ENCODE measurements around the gene PAN2.
A peak's percentile ranks its signal among the peaks of the same experiment; 100 is the strongest.
"Not testable (repeated sequence)": the region's sequence is repeated elsewhere in the genome, so short reads cannot be mapped to it uniquely, and the experiment has no call there.

Gene PAN2

GRCh38 chr12:56359851-56360767 is 26.3 kb upstream of the PAN2 start, which contains the start of gene STAT2:
TSS of gene STAT2 (minus strand) at chr12:56360107. CDS start at chr12:56356571, 3,536 bp downstream.
- DNase-seq (ENCODE audit: insufficient read length, low spot score): peak; percentile 93
- peak; percentile 78 for FAIRE-seq
- TF ChIP-seq POLR2A (IDR thresholded peaks at IDR 0.05; ENCODE audit: low read depth, low read length): peak; percentile 76

DNA sequence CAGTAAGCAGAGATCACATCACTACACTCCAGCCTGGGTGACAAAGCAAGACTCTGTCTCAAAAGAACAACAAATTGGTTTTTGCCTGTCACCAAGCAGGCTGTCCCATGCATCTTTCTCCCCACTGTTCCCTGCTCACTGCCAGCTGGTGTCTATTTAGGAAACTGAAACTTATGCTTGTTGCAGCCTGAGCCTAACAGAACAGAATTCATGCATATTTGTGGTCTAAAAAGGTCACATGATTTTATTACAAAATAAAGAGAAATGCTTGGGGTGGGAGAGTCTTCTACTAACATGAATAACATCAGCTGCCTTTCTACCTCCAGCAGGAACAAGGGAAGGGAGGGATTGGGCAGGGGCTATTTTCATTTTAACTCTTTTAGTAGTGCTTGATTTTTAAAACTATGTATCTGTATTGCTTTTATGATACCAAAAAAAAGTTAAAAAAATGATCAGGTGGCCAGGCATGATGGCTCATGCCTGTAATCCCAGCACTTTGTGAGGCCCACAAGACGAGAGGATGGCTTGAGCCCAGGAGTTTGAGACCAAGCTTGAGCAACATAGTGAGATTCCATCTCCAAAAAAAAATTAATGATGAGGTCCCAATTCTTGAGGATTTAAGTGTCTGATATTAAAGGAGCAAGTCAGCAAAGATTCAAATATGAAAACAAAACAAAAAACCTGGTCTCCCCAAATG is 25.2 kb upstream of the PAN2 start:
- FAIRE-seq (no peak), DNase-seq (ENCODE audit: insufficient read length, low spot score) (no peak)
- TF ChIP-seq POLR2A (IDR thresholded peaks at IDR 0.05; ENCODE audit: low read depth, low read length): no peak

- no peak for FAIRE-seq
- TF ChIP-seq POLR2A (IDR thresholded peaks at IDR 0.05; ENCODE audit: low read depth, low read length): no peak
- no peak for DNase-seq (ENCODE audit: insufficient read length, low spot score)
Measured at GRCh38 chr12:56351325-56351724, 17.5 kb upstream of the PAN2 start.

DNA sequence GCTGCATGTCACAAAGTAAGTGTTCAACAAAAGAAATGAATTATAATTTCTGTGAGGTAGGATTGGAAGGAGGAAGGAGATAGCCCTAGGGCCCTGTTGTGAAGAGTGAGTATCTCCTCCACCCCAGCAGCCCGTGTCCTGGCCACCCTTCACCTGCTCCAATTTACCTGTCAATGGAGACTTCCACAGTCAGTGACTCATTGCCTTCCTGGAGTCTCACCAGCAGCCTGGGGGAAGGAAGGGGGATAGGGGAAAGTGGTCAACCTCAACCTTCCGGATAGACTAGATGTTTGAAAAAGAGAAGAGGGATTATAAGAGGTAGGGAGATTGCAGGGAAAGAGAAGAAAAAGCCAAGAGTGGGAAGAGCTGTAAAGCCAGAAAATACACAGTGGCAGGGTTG is 16.9 kb upstream of the PAN2 start:
- no peak for TF ChIP-seq POLR2A (IDR thresholded peaks at IDR 0.05; ENCODE audit: low read depth, low read length)
- FAIRE-seq (no peak), DNase-seq (ENCODE audit: insufficient read length, low spot score) (no peak)

DNA sequence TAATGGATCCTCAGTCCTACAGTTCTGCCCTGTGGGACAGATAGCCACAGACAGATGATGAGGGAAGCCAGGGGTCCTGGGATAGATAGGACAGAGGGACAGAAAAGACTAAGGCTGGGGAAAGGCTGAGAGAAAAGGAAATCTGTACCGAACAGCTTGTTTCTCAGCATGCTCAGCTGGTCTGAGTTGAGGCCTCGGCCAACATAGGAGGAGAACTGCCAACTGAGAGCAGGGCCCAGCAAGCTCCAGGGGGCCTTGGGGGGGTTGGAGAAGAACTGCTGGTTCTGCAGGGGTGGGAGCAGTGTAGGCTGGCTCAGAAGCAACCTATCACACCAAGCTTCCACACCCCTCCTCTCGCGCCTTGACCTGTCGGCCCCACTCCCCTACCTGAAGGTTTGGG is 15.0 kb upstream of the PAN2 start:
- DNase-seq (ENCODE audit: insufficient read length, low spot score): no peak
- TF ChIP-seq POLR2A (IDR thresholded peaks at IDR 0.05; ENCODE audit: low read depth, low read length): no peak
- no peak for FAIRE-seq

- FAIRE-seq; DNase-seq (ENCODE audit: insufficient read length, low spot score): not testable (repeated sequence)
Measured at GRCh38 chr12:56347255-56347654, 13.5 kb upstream of the PAN2 start.

- FAIRE-seq: no peak
- TF ChIP-seq POLR2A (IDR thresholded peaks at IDR 0.05; ENCODE audit: low read depth, low read length): no peak
Measured at GRCh38 chr12:56346675-56347074, 12.9 kb upstream of the PAN2 start.

DNA sequence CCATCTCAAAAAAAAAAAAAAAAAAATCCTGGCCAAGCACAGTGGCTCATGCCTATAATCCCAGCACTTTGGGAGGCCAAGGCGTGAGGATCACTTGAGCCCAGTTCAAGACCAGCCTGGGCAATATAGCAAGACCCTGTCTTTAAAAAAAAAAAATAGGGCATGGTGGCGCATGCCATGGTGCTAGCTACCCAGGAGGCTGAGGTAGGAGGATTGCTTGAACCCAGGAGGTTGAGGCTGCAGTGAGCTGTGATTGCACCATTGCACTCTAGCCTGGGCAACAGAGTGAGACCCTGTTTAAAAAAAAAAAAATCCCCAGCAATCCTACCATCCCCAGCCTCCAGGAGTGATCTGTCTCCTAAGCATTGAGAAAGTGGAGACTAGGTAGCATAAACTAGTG is 8.5 kb upstream of the PAN2 start:
- FAIRE-seq: not testable (repeated sequence)

More at GRCh38 chr12:56346675-56347074, 12.9 kb upstream of the PAN2 start:
- DNase-seq (ENCODE audit: insufficient read length, low spot score): no peak

DNA sequence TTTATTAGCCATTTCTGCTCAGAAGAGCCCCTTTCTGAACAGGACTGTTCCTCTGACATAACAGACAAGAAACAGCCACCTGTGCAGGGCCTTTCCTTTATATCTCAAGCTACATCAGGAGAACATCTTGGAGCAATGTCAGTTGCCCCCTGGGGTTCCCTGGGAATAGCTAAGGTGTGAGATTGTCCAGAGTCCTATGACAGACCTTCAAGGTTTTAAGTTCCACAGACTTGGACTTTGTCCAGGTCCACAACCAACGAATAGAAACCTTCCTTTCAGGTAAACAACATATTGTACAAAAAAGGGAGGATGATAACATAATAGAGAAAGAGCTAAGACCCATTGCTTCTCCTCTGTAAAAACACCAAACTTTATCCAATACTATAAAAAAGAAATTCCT is 7.8 kb upstream of the PAN2 start:
- no peak for TF ChIP-seq POLR2A (IDR thresholded peaks at IDR 0.05; ENCODE audit: low read depth, low read length)
- FAIRE-seq (no peak), DNase-seq (ENCODE audit: insufficient read length, low spot score) (no peak)

More for the DNA sequence above, 8.5 kb upstream of the PAN2 start:
- DNase-seq (ENCODE audit: insufficient read length, low spot score): not testable (repeated sequence)

GRCh38 chr12:56339158-56339422 is 5.3 kb upstream of the PAN2 start:
- FAIRE-seq (no peak), DNase-seq (ENCODE audit: insufficient read length, low spot score) (no peak)
- TF ChIP-seq POLR2A (IDR thresholded peaks at IDR 0.05; ENCODE audit: low read depth, low read length): no peak

DNA sequence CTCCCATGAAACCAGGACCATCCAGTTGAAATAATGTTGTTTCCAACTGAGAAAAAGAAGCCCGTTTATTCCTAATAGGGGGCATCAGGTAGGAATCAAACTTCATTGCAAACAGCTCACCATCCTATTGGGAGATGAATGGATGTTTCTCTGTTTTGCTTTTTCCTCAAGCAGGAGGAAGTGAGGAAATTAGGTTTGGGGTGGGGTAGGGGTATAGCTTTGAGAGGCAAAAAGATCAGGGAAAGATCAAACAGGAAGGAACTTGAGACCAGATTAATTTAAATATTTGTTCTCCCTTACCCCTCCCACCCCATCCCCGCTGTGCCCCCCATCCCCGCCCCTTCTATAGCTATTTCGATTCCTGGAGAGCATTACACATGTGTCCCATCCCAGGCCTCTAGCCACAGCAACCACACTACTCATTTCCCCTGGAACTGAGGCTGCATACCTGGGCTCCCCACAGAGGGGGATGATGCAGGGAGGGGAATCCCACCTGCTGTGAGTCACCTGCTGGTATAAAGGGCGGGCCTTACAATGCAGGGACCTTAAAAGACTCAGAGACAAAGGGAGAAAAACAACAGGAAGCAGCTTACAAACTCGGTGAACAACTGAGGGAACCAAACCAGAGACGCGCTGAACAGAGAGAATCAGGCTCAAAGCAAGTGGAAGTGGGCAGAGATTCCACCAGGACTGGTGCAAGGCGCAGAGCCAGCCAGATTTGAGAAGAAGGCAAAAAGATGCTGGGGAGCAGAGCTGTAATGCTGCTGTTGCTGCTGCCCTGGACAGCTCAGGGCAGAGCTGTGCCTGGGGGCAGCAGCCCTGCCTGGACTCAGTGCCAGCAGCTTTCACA is 4.7 kb upstream of the PAN2 start, which contains the start of gene IL23A:
Gene IL23A (plus strand): TSS at position 577 of the 850 bp plus-strand sequence. CDS start 161 bp downstream, at position 738.
- FAIRE-seq (no peak), DNase-seq (ENCODE audit: insufficient read length, low spot score) (no peak)
- no peak for TF ChIP-seq POLR2A (IDR thresholded peaks at IDR 0.05; ENCODE audit: low read depth, low read length)

GRCh38 chr12:56337753-56338251 is 4.0 kb upstream of the PAN2 start:
- FAIRE-seq (no peak), DNase-seq (ENCODE audit: insufficient read length, low spot score) (no peak)
- no peak for TF ChIP-seq POLR2A (IDR thresholded peaks at IDR 0.05; ENCODE audit: low read depth, low read length)

- DNase-seq (ENCODE audit: insufficient read length, low spot score) (no peak), FAIRE-seq (no peak)
- TF ChIP-seq POLR2A (IDR thresholded peaks at IDR 0.05; ENCODE audit: low read depth, low read length): no peak
Measured at GRCh38 chr12:56336361-56337167, 2.8 kb upstream of the PAN2 start.

GRCh38 chr12:56335527-56335926 is 1.7 kb upstream of the PAN2 start:
- not testable (repeated sequence) for DNase-seq (ENCODE audit: insufficient read length, low spot score); FAIRE-seq

Data from H54 (cell line).